ENCODE measurements around the gene RTN4RL1.
A peak's percentile ranks its signal among the peaks of the same experiment; 100 is the strongest.
"Not testable (repeated sequence)": the region's sequence is repeated elsewhere in the genome, so short reads cannot be mapped to it uniquely, and the experiment has no call there.

RTN4RL1 gene

GRCh38 chr17:2004435-2004952, 20.6 kb downstream of the RTN4RL1 start:
- FAIRE-seq = no peak
- DNase-seq (ENCODE audit: low spot score) = no peak

DNA sequence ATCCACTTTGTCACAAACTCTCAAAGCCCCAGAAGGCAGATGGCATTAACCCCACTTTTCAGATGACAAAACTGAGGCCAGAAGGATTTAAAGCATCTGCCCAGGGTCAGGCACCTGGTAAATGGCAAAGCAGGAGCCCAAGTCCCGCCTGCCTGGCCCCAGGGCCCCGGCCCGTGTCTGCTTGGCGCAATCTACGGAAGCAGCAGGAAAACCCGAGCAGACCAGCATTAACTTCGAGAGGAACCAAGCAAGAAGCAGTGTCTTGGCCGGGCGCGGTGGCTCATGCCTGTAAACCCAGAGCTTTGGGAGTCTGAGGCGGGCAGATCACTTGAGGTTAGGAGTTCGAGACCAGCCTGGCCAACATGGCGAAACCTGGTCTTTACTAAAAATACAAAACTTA, 21.6 kb downstream of the RTN4RL1 start:
- no peak for FAIRE-seq

DNA sequence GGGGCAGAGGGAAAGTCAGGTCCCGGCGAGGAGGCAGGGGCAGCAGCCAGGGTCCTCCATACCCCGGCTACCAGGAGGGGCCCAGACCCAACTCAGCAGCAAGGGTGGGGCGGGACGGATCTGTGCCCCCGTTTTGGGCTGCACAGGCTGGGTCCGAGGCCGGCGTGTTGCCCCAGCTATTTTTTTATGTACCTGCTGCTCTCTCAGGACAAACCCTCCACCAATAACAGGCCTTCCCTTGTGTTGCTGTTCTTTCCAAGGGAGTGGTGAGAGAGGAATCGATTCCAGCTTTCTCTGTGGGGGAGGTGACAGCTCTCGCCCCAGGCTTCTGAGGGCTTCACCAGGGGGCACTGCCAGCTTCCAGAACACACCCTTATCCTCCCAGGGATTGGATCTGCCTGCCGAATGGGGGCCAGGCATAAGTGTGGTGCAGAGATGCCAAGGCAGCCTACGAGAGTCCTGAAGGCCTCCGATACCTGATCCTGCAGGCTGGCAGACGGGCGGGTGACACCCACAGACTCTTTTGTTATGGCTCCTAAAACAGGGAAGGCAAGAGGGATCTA, 22.3 kb downstream of the RTN4RL1 start:
- FAIRE-seq = no peak
- no peak for DNase-seq (ENCODE audit: low spot score)

More for the DNA sequence above, 21.6 kb downstream of the RTN4RL1 start:
- no peak for DNase-seq (ENCODE audit: low spot score)

- FAIRE-seq = no peak
These were observed 25.4 kb downstream of the RTN4RL1 start for GRCh38 chr17:1999557-2000251.

GRCh38 chr17:1997927-1998742, 27.0 kb downstream of the RTN4RL1 start:
- FAIRE-seq (no peak), DNase-seq (ENCODE audit: low spot score) (no peak)

More at GRCh38 chr17:1999557-2000251, 25.4 kb downstream of the RTN4RL1 start:
- DNase-seq (ENCODE audit: low spot score) = no peak

- DNase-seq (ENCODE audit: low spot score) = peak; percentile 55
- peak; percentile 11 for FAIRE-seq
These were observed 27.7 kb downstream of the RTN4RL1 start for GRCh38 chr17:1997289-1997926.

DNA sequence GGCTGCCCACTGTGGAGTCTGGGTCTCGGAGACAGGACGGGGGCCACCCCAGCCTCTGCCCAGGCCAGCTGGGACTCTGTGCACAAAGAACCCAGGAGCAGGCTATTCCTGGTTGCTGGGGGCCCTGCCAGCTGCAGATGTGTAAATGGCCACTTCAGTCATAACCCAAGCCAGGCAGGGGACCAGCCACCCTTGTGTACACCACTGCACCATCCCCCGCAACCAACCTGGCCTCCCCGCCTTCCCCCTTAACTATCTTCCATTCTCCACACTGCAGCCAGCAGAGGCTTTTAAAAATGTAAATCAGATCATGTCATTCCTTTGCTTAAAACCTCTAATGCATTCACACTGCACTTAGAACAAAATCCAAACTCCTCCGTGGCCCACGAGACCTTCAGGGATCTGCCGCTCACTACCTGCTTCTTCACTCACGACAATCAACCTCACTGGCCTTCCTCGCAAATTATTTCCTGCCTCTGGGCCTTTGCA, 28.3 kb downstream of the RTN4RL1 start:
- no peak for FAIRE-seq
- no peak for DNase-seq (ENCODE audit: low spot score)

GRCh38 chr17:1995907-1996799, 29.0 kb downstream of the RTN4RL1 start:
- FAIRE-seq (no peak), DNase-seq (ENCODE audit: low spot score) (no peak)

DNA sequence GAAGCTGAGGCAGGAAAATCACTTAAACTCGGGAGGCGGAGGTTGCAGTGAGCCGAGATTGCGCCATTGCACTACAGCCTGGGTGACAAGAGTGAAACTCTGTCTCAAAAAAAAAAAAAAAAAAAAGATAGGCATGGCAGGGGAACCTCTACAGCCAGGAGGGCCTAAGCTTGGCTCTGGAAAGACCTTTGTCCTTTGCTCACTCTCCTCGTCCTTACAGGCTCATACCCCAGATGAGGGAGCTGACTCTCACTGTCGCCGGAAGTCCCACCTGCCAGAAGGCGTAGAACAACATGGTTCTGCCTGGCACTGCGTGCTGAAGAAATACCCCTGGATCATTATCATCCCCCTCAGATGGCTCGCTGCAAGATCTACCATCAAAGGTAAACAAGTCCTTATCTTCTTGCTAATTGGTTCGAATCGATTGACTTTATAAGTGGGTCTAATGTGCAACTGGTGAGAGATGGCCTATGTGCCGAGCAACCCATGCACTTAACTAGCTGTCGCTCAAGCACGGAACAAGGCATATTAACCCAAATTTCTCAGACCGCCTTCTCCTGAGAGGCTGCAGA, 29.7 kb downstream of the RTN4RL1 start:
- FAIRE-seq = no peak
- no peak for DNase-seq (ENCODE audit: low spot score)

DNA sequence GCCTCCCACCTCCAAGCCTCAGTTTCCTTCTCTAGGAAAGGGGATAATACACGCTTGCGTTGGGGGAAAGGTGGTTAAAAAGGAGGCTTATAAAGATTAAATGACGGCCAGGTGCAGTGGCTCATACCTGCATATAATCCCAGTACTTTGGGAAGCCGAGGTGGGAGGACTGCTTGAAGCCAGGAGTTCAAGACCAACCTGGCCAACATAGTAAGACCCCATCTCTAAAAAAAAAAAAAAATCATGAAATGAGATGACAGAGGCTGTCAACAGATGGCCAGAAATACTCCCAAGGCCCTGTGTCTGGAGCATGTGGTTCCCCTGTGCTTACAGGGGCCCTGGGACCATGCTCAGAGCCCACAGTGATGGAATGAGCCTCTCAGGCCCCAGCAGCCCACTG, 30.4 kb downstream of the RTN4RL1 start:
- no peak for FAIRE-seq
- no peak for DNase-seq (ENCODE audit: low spot score)

DNA sequence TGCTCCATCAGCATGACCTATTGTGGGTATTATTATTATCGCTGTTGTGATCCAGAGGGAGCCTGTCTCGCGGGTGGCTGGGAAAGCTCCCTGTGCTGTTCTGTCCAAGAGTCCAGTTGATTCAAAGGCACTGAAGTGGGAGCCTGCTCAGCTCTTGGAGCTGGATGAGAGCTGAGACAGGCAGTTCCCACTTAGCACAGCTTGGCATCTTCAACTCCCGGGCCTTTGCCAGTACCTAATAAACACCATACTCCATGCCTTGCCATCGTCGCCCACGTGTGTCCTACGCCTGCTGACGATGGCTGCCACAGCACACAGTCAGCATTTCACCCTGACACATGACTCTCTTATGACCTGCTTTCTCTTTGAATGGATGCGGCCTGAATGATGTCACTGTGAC, 32.6 kb downstream of the RTN4RL1 start:
- DNase-seq (ENCODE audit: low spot score) (no peak), FAIRE-seq (no peak)

GRCh38 chr17:1989135-1989534, 36.0 kb downstream of the RTN4RL1 start:
- no peak for FAIRE-seq
- DNase-seq (ENCODE audit: low spot score) = peak; percentile 5

GRCh38 chr17:1986783-1987451, 38.2 kb downstream of the RTN4RL1 start:
- no peak for FAIRE-seq
- DNase-seq (ENCODE audit: low spot score) = no peak

GRCh38 chr17:1985686-1986085, 39.4 kb downstream of the RTN4RL1 start:
- FAIRE-seq = no peak
- no peak for DNase-seq (ENCODE audit: low spot score)

DNA sequence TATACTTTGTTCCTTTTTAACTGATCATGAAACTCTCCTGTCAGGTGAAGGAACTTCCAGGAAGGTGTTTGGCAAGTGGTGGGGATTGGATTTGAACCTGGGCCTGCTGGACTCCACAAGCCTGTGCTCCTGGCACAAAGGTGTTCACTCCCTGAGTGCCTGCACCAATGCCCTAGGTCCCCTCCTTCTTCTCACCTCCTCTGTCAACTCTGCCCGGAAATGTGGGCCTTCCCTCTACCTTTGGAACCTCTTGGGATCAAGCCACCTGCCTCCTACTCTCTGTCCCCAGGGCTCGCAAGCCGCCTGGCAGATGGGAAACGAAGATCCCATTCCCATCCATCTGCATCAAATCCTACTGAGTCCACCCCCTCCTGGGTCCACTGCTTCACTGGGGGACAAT, 40.0 kb downstream of the RTN4RL1 start:
- DNase-seq (ENCODE audit: low spot score) (no peak), FAIRE-seq (no peak)

DNA sequence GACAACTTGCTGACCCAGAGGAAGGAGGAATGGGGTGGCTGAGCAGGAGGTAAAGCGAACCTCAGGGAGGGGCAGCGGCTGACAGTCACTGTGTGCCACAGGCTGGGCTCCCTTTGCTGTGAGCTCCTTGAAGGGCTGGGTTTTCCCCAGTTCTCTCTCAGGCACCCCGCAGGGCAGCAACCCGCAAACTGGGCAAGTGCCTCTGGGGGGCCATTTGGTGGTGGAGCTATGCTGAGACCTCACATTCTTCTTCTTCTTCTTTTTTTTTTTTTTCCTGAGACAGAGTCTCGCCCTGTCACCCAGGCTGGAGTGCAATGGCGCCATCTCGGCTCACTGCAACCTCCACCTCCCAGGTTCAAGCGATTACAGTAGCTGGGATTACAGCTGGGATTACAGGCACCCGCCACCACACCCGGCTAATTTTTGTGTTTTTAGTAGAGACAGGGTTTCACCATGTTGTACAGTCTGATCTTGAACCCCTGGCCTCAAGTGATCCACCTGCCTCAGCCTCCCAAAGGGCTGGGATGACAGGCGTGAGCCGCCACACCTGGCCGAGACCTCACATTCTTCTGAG, 42.3 kb downstream of the RTN4RL1 start:
- FAIRE-seq = not testable (repeated sequence)

DNA sequence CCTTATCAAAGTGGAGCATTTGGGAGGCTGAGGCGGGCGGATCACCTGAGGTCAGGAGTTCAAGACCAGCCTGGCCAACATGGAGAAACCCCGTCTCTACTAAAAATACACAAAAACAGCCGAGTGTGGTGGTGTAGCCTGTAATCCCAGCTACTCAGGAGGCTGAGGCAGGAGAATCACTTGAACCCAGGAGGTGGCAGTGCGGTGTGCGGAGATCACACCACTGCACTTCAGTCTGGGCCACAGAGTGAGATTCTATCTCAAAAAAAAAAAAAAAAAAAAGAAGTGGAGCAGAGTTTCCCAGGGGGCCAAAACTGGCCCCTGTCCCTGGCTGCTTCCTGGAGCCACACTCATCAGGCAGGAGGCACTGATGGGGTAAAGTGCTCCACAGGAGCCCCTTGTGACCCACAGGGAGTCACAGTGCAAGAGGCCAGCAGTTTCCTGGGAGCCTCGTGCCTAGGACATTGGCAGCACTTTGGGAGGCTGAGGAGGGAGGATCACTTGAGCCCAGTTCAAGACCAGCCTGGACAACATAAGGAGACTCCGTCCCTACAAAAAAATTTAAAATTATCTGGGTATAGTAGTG, 44.4 kb downstream of the RTN4RL1 start:
- DNase-seq (ENCODE audit: low spot score) (no peak), FAIRE-seq (no peak)

More for the DNA sequence above, 42.3 kb downstream of the RTN4RL1 start:
- not testable (repeated sequence) for DNase-seq (ENCODE audit: low spot score)

GRCh38 chr17:1979182-1979985, 45.8 kb downstream of the RTN4RL1 start:
- peak; percentile 32 for DNase-seq (ENCODE audit: low spot score)
- FAIRE-seq = peak; percentile 66

All from RCC 7860 (cell line).